Measurements from ENCODE around the gene PITPNC1.
"Not testable (repeated sequence)": the region's sequence is repeated elsewhere in the genome, so short reads cannot be mapped to it uniquely, and the experiment has no call there.

Gene PITPNC1

GRCh38 chr17:67401598-67402504, 24.8 kb downstream of the PITPNC1 start:
- no peak for DNase-seq

GRCh38 chr17:67403065-67403464, 26.0 kb downstream of the PITPNC1 start:
- DNase-seq = no peak

- DNase-seq = no peak
Measured at GRCh38 chr17:67403483-67403882, 26.4 kb downstream of the PITPNC1 start.

- not testable (repeated sequence) for DNase-seq
Measured at GRCh38 chr17:67408455-67408830, 31.4 kb downstream of the PITPNC1 start.

GRCh38 chr17:67411397-67411796, 34.3 kb downstream of the PITPNC1 start:
- DNase-seq = no peak

- DNase-seq = no peak
Measured at GRCh38 chr17:67412032-67412431, 35.0 kb downstream of the PITPNC1 start.

- DNase-seq = no peak
Measured at GRCh38 chr17:67412941-67413340, 35.9 kb downstream of the PITPNC1 start.

- DNase-seq = no peak
Measured at GRCh38 chr17:67413388-67413787, 36.3 kb downstream of the PITPNC1 start.

- DNase-seq = no peak
Measured at GRCh38 chr17:67414130-67414529, 37.0 kb downstream of the PITPNC1 start.

GRCh38 chr17:67414559-67414958, 37.5 kb downstream of the PITPNC1 start:
- DNase-seq = no peak

GRCh38 chr17:67415291-67415690, 38.2 kb downstream of the PITPNC1 start:
- no peak for DNase-seq

GRCh38 chr17:67417507-67417906, 40.4 kb downstream of the PITPNC1 start:
- no peak for DNase-seq

- no peak for DNase-seq
Measured at GRCh38 chr17:67420994-67421393, 43.9 kb downstream of the PITPNC1 start.

- DNase-seq = no peak
Measured at GRCh38 chr17:67421869-67422273, 44.8 kb downstream of the PITPNC1 start.

GRCh38 chr17:67422296-67422695, 45.2 kb downstream of the PITPNC1 start:
- not testable (repeated sequence) for DNase-seq

GRCh38 chr17:67422897-67423296, 45.8 kb downstream of the PITPNC1 start:
- DNase-seq = no peak

GRCh38 chr17:67425571-67426160, 48.6 kb downstream of the PITPNC1 start:
- no peak for DNase-seq

GRCh38 chr17:67427424-67427823, 50.3 kb downstream of the PITPNC1 start:
- DNase-seq = no peak

- not testable (repeated sequence) for DNase-seq
Measured at GRCh38 chr17:67430515-67430914, 53.4 kb downstream of the PITPNC1 start.

- DNase-seq = no peak
Measured at GRCh38 chr17:67431249-67432015, 54.4 kb downstream of the PITPNC1 start.

GRCh38 chr17:67433248-67433924, 56.3 kb downstream of the PITPNC1 start:
- DNase-seq = no peak

GRCh38 chr17:67434061-67434525, 57.0 kb downstream of the PITPNC1 start:
- DNase-seq = no peak

GRCh38 chr17:67435122-67435521, 58.0 kb downstream of the PITPNC1 start:
- no peak for DNase-seq

Measured in NCI-H1694 (cell line).